GM12872 (cell line): ENCODE measurements around the gene HSD17B1.
"Not testable (repeated sequence)": the region's sequence is repeated elsewhere in the genome, so short reads cannot be mapped to it uniquely, and the experiment has no call there.

ENCODE experiments used
- TF ChIP-seq, protein P1 (sequence below): IDR thresholded peaks from 3 replicates; pipeline ENCODE4 v1.5.1; 2011; ENCODE audit warnings: low read depth, mild to moderate bottlenecking, low read length, moderate library complexity; ENCODE audit not compliant: insufficient read depth

Gene HSD17B1, protein sequence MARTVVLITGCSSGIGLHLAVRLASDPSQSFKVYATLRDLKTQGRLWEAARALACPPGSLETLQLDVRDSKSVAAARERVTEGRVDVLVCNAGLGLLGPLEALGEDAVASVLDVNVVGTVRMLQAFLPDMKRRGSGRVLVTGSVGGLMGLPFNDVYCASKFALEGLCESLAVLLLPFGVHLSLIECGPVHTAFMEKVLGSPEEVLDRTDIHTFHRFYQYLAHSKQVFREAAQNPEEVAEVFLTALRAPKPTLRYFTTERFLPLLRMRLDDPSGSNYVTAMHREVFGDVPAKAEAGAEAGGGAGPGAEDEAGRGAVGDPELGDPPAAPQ

DNA sequence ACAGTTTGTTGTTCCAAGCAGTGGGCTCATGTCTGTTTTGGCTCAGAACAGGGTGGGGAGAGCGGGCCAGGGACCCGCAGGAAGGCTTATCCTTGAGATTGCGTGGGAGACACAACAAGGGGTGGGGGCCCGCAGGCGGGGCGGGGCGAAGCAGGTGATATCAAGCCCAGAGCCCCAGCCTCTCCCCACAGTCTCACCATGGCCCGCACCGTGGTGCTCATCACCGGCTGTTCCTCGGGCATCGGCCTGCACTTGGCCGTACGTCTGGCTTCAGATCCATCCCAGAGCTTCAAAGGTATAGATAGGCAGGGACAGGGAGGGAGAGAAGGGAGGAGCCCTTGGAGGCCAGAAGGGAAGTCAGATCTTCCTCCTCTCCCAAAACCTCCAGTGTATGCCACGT, at the start of gene HSD17B1:
HSD17B1 (plus strand) TSS at position 188 of the 400 bp plus-strand sequence; CDS start at position 199, 11 bp downstream.
- TF ChIP-seq, protein P1, sequence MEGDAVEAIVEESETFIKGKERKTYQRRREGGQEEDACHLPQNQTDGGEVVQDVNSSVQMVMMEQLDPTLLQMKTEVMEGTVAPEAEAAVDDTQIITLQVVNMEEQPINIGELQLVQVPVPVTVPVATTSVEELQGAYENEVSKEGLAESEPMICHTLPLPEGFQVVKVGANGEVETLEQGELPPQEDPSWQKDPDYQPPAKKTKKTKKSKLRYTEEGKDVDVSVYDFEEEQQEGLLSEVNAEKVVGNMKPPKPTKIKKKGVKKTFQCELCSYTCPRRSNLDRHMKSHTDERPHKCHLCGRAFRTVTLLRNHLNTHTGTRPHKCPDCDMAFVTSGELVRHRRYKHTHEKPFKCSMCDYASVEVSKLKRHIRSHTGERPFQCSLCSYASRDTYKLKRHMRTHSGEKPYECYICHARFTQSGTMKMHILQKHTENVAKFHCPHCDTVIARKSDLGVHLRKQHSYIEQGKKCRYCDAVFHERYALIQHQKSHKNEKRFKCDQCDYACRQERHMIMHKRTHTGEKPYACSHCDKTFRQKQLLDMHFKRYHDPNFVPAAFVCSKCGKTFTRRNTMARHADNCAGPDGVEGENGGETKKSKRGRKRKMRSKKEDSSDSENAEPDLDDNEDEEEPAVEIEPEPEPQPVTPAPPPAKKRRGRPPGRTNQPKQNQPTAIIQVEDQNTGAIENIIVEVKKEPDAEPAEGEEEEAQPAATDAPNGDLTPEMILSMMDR = not testable (repeated sequence)

DNA sequence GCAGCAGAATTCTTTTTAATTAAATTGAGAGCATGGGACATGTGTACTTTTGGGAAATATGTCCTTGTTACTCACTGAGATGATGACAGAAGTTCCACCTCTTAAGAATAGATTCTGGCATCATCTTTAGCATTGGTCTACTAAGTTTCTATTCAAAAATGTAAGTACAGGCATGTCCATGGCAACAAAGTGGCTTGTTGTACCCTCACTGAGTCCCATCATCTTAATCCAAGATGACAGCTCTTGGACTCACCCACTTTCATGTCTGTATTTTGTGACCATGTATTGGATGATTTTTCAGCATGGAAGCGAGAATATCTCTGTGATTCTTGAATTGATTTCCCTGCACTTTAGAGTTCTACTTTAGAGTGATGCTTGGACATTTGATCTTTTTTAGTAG, 49.8 kb upstream of the HSD17B1 start:
- TF ChIP-seq, protein P1 = no peak

DNA sequence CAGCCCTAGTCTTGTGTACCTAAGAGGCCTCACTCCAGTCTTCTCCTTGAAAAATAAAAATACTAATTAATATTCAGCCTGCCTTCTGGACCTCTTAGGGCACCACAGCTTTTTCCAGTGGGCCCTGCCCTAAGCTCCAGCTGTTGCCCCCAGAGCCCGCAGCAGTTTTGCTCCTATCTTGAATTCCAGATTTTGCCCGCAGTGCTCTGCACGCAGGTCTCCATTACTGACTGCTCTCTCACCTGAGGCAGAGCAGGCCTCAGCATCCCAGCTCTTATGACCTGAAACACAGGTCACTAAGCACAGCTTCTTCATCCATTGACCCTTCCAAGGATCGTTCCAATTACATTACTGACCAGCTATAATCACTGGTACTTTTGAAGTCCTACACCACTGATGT, 45.1 kb upstream of the HSD17B1 start:
- TF ChIP-seq, protein P1 = no peak

DNA sequence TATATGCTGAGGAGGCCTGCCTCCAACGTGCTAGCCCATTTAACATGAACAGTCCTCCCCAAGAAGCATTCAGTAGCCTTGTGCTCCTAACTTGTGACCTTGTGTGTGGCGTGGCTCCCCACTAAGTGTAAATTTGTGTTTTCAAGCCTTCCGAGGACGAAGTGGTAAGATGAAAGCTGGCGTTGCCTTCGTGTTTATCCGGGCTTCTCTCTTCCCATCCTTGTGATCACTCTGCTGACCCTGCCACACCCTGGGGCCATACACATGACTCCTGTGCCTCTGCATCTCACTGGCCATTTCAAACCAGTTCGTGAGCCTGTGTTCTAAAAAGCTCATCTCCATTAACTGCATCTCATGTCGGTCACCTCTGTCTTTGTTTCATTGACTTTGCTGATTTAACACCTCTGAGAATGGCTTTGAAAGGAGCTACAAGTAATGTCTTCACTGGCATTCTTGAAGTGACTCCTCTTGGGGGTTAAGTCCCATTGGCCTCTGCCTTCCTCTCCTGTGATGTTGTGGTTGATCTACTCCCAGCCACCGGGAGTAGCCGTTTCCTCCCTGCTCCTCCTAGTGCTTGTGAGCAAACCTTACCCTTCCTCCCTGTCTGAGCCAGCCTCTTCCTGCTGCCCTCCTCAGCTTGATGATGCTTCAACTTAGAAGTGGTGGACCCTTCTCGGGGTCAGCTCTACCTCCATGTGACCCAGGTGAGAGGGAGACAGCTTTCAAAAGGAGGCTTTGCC, 44.1 kb upstream of the HSD17B1 start:
- TF ChIP-seq, protein P1 = no peak

DNA sequence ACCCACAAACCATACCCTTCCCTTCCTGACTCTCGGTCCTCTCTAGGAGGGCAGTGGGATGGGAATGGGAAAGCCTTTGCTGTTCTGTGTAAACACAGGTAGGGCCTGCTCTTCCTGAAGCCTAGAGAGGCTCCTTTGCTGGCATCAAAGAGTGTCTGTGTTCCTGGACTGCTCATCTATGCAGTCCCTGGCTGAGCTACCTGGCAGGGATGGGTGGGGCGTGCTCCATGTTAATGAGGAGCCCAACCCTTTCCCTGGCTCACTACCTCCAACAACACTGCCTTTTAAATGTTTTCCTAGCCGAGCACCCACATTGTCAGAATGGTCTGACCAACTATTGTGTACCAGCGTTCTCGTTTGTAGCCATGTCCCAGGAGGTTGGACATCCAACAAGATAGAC, 43.3 kb upstream of the HSD17B1 start:
- TF ChIP-seq, protein P1 = no peak

DNA sequence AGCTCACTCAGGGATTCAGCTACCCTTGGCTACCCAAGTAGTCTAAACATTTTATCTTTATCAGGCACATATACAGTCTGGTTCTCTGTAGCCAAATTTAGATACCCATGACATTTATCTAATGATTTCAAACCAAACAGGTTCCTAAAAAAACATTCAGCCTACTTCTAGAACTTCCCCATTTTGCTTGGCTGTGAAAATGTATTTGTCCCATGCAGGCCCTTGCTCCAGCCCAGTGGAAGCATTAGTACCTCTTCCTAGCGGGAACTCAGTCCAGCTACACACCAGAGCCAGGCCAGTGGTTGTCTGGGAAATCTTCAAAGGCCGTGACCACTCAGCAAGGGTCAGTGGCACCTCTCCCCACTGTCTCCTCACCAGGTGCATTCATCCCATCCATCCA, 42.9 kb upstream of the HSD17B1 start:
- TF ChIP-seq, protein P1 = no peak

DNA sequence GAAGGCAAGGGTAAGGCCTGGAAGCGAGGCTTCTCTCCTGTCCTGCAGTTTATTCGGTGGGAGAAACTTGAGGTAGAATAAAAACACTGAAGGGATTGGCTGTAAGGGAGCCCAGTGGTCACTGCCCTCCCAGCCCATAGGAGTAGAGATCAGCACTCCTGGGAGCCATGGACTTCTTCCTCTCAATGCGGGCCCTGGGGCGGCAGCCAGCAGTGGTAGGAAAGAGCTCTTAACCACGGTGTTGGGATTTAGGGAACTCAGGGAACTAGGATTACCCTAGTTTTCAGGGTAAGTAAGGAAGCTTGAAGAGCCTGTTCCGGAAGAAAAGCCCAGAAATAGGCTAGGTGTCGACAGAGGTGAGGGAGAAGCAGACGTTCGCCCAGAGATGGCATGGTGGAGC, 40.5 kb upstream of the HSD17B1 start:
- TF ChIP-seq, protein P1 = no peak
